GM23248 (cell line): ENCODE measurements around the gene SRP9. TPM values are rescaled to one million over a fixed set of nuclear protein-coding genes. Genes with fewer than 3 reads are reported as not detected.

Source experiments
- DNase-seq: peaks from one replicate; pipeline ENCODE4 v3.0.0-alpha.2; 2015
- H2AFZ ChIP-seq: fragments of 200-600 bp; sonication (generic); 2 replicates; pipeline ENCODE4 v1.6.1; 2016; ENCODE audit warnings: antibody characterized with exemption
- H3F3A ChIP-seq: fragments of 200-600 bp; sonication (generic); 2 replicates; pipeline ENCODE4 v1.6.1; 2016; ENCODE audit warnings: mild to moderate bottlenecking, antibody characterized with exemption, mixed run types; ENCODE audit not compliant: insufficient read depth
- H3K27ac ChIP-seq: fragments of 200-600 bp; sonication (generic); 2 replicates; pipeline ENCODE4 v1.5.1; 2016; ENCODE audit warnings: mild to moderate bottlenecking
- H3K27me3 ChIP-seq: fragments of 200-600 bp; sonication (generic); replicated peaks from 2 replicates; pipeline ENCODE4 v1.6.1; 2016; ENCODE audit warnings: mild to moderate bottlenecking; ENCODE audit not compliant: insufficient read depth
- H3K36me3 ChIP-seq: fragments of 200-600 bp; sonication (generic); 2 replicates; pipeline ENCODE4 v1.6.1; 2016; ENCODE audit warnings: low read depth, mild to moderate bottlenecking
- H3K4me1 ChIP-seq: fragments of 200-600 bp; sonication (generic); 2 replicates; pipeline ENCODE4 v1.6.1; 2016; ENCODE audit warnings: mild to moderate bottlenecking; ENCODE audit not compliant: insufficient read depth
- H3K4me2 ChIP-seq: fragments of 200-600 bp; sonication (generic); one replicate; pipeline ENCODE4 v1.6.1; 2016; ENCODE audit warnings: mild to moderate bottlenecking; ENCODE audit not compliant: unreplicated experiment
- H3K4me3 ChIP-seq: fragments of 200-600 bp; sonication (generic); 2 replicates; pipeline ENCODE4 v1.5.1; 2016; ENCODE audit warnings: mild to moderate bottlenecking
- H3K79me2 ChIP-seq: fragments of 200-600 bp; sonication (generic); 2 replicates; pipeline ENCODE4 v1.6.1; 2016; ENCODE audit warnings: mild to moderate bottlenecking; ENCODE audit not compliant: insufficient read depth
- H3K9ac ChIP-seq: fragments of 200-600 bp; sonication (generic); 2 replicates; pipeline ENCODE4 v1.6.1; 2016; ENCODE audit warnings: mild to moderate bottlenecking
- H3K9me2 ChIP-seq: fragments of 200-600 bp; sonication (generic); 2 replicates; pipeline ENCODE4 v1.6.1; 2016; ENCODE audit warnings: mixed run types, mild to moderate bottlenecking, moderate library complexity; ENCODE audit not compliant: insufficient read depth
- H3K9me3 ChIP-seq: fragments of 200-600 bp; sonication (generic); one replicate; pipeline ENCODE4 v1.6.1; 2017; ENCODE audit warnings: low read depth
- H4K20me1 ChIP-seq: fragments of 200-600 bp; sonication (generic); 2 replicates; pipeline ENCODE4 v1.6.0; 2016; ENCODE audit not compliant: insufficient read depth
- EZH2 ChIP-seq: fragments of 200-600 bp; sonication (generic); IDR thresholded peaks from 2 replicates; pipeline ENCODE4 v1.6.1; 2018; ENCODE audit warnings: antibody characterized with exemption, mild to moderate bottlenecking; ENCODE audit not compliant: insufficient read depth, poor library complexity, severe bottlenecking
- EZH2phosphoT487 ChIP-seq: fragments of 200-600 bp; sonication (generic); IDR thresholded peaks from 2 replicates; pipeline ENCODE4 v1.6.1; 2018; ENCODE audit warnings: antibody characterized with exemption, moderate library complexity, mild to moderate bottlenecking, low read depth; ENCODE audit not compliant: insufficient read depth
- WGBS, 2 experiments: methylation state at CpG; one replicate each; pipeline ENCODE4 v1.1.6; 2015 to 2017; ENCODE audit warnings: low lambda C conversion rate in 2 of 2, low coverage in 1 of 2; ENCODE audit errors: missing lambda C conversion rate in 2 of 2; 5-methylcytosine and 5-hydroxymethylcytosine counted together
- in situ Hi-C: fragments of 300-500 bp; cut with MboI; formaldehyde crosslinking; loops from 2 replicates; pipeline ENCODE4 v1.15.0; 2020
- polyA plus RNA-seq: library from polyadenylated mRNA; unstranded; fragments of >200 nt; fragmentation: Nextera tagmentation; extraction: Ambion mirVana; gene quantifications from 2 replicates; pipeline ENCODE4 v1.2.1, GENCODE V29; 2016
- small RNA-seq: library from RNA; depleted of rRNA; stranded (forward); fragments of <200 nt; gene quantifications from one replicate; pipeline ENCODE3, GENCODE V24; 2014; ENCODE audit warnings: low read depth, low replicate concordance
- total RNA-seq: library from RNA; depleted of rRNA; stranded (reverse); fragments of >200 nt; shearing (Covaris generic); gene quantifications from 2 replicates; pipeline ENCODE4 v1.2.3, GENCODE V29; 2014; rRNA removed

The SRP9 gene
- total and polyA plus RNA-seq, 2 experiments from 2014 or later: 321 to 415 TPM

GRCh38 chr1:225838793-225839192 lies 61.2 kb downstream of the SRP9 start:
- WGBS, 2 experiments: 86 to 90% methylated on average over 13 to 14 of the region's 14 CpGs
- TF ChIP-seq EZH2: no peak
- TF ChIP-seq EZH2phosphoT487: no peak

More at GRCh38 chr1:225838793-225839192, 61.2 kb downstream of the SRP9 start:
- no peaks in the 10 kb centered on the region for H4K20me1 ChIP-seq
- DNase-seq: no peak
- no peaks in the 10 kb centered on the region for H3K79me2 ChIP-seq
- H3K27ac ChIP-seq: no peak overlapping the region
- H3K4me2 ChIP-seq: no peak overlapping the region
- in situ Hi-C loops: no loop called here
- no peak overlapping the region for H3K9ac ChIP-seq
- no peak overlapping the region for H2AFZ ChIP-seq
- H3K9me3 ChIP-seq: no peaks in the 10 kb centered on the region
- H3K36me3 ChIP-seq: no peaks in the 10 kb centered on the region
- H3F3A ChIP-seq: no peaks in the 10 kb centered on the region
- no peaks in the 10 kb centered on the region for H3K4me1 ChIP-seq
- no peaks in the 10 kb centered on the region for H3K9me2 ChIP-seq
- H3K27me3 ChIP-seq: no peaks in the 10 kb centered on the region
- no peak overlapping the region for H3K4me3 ChIP-seq

Small RNAs within 50 kb of the gene (small RNA-seq; reads per million reads assigned to genes)
- not detected for gene RNU6-1304P

Other genes with a start within 250 kb of the SRP9 start
- gene ENAH, start 124.7 kb upstream of the SRP9 start, total RNA-seq: 113 and 125 TPM in 2 replicates
- gene ENAH, start 124.7 kb upstream of the SRP9 start, polyA plus RNA-seq: 35.5 and 40.1 TPM in 2 replicates
- 18.2 and 21.9 TPM in 2 replicates for gene EPHX1, start 32.3 kb downstream of the SRP9 start, total RNA-seq
- 16.6 and 17.0 TPM in 2 replicates for gene EPHX1, start 32.3 kb downstream of the SRP9 start, polyA plus RNA-seq
- 9.7 and 11.9 TPM in 2 replicates for gene TMEM63A, start 104.6 kb downstream of the SRP9 start, total RNA-seq
- gene TMEM63A, start 104.6 kb downstream of the SRP9 start, polyA plus RNA-seq: 8.5 and 13.5 TPM in 2 replicates
- not detected in 2 replicates for gene LEFTY1, start 111.3 kb downstream of the SRP9 start, total RNA-seq
- not detected in 2 replicates for gene LEFTY1, start 111.3 kb downstream of the SRP9 start, polyA plus RNA-seq
- gene PYCR2, start 146.4 kb downstream of the SRP9 start, total RNA-seq: 59.1 and 69.6 TPM in 2 replicates
- 55.5 and 61.1 TPM in 2 replicates for gene PYCR2, start 146.4 kb downstream of the SRP9 start, polyA plus RNA-seq
- not detected in 2 replicates for gene LEFTY2, start 163.4 kb downstream of the SRP9 start, total RNA-seq
- not detected in 2 replicates for gene LEFTY2, start 163.4 kb downstream of the SRP9 start, polyA plus RNA-seq
- gene SDE2, start 221.5 kb downstream of the SRP9 start, total RNA-seq: 21.6 and 30.1 TPM in 2 replicates
- gene SDE2, start 221.5 kb downstream of the SRP9 start, polyA plus RNA-seq: 18.0 and 18.3 TPM in 2 replicates